GM12872 (cell line): ENCODE results near the gene INTS15.
A peak's percentile ranks its signal among the peaks of the same experiment; 100 is the strongest.

Experiments used
- TF ChIP-seq, protein P1 (sequence below): IDR thresholded peaks from 3 replicates; pipeline ENCODE4 v1.5.1; 2011; ENCODE audit warnings: low read depth, mild to moderate bottlenecking, low read length, moderate library complexity; ENCODE audit not compliant: insufficient read depth

INTS15 gene

DNA sequence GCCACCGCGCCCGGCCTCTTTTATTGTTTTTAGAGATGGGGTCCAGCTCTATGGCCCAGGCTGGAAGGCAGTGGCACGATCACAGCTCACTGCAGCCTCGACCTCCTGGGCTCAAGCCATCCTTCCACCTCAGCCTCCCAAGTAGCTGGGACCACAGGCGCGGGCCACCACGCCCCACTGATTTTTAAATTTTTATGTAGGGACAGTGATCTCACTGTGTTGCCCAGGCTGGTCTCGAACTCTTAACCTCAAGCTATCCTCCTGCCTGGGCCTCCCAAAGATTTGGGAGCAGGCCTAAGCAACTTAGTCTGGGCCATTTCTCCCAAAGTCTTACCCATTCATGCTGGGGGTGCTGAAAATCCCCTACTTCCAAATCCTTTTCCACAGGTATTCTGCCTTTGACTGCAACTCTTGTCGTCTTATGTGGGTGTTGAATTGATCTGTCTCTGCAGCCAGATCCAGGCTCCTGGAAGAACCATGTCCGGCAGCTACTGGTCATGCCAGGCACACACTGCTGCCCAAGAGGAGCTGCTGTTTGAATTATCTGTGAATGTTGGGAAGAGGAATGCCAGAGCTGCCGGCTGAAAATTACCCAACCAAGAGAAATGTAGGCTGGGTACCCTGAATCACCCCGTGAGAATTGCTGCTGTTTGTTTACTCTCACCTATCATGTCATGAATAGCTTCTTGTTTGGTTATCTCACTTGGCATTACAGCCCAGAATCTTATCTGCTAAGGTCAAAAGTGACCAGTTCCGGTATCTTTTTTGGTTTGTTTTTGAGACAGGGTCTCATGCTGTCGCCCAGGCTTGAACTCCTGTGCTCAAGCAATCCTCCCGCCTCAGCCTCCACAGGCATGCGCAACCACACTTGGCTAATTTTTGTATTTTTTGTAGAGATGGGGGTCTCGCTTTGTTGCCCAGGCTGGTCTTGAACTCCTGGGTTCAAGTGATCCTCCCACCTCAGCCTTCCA lies 11.4 kb upstream of the INTS15 start:
- TF ChIP-seq, protein P1, sequence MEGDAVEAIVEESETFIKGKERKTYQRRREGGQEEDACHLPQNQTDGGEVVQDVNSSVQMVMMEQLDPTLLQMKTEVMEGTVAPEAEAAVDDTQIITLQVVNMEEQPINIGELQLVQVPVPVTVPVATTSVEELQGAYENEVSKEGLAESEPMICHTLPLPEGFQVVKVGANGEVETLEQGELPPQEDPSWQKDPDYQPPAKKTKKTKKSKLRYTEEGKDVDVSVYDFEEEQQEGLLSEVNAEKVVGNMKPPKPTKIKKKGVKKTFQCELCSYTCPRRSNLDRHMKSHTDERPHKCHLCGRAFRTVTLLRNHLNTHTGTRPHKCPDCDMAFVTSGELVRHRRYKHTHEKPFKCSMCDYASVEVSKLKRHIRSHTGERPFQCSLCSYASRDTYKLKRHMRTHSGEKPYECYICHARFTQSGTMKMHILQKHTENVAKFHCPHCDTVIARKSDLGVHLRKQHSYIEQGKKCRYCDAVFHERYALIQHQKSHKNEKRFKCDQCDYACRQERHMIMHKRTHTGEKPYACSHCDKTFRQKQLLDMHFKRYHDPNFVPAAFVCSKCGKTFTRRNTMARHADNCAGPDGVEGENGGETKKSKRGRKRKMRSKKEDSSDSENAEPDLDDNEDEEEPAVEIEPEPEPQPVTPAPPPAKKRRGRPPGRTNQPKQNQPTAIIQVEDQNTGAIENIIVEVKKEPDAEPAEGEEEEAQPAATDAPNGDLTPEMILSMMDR, result no peak

DNA sequence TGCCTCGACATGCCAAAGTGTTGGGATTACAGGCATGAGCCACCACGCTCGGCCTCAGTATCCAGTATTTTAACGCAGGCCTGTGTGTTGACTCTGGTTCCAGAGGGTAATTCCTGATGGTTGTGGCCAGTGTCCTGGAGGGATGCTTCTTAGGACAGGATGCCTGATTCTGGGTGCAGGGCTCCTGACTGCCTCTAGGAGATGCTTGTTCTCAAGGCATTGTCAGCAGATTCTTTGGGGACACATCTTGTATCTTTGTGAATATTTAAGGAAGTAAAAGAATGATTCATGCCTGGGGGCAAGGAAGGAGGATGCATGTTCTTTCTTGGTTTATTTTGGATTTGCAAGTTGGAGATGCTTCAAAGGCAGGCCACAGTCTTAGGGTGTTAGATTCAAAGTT lies 10.4 kb upstream of the INTS15 start:
- TF ChIP-seq, protein P1, result peak; percentile 20; the same call in 1 of the 3 replicates

DNA sequence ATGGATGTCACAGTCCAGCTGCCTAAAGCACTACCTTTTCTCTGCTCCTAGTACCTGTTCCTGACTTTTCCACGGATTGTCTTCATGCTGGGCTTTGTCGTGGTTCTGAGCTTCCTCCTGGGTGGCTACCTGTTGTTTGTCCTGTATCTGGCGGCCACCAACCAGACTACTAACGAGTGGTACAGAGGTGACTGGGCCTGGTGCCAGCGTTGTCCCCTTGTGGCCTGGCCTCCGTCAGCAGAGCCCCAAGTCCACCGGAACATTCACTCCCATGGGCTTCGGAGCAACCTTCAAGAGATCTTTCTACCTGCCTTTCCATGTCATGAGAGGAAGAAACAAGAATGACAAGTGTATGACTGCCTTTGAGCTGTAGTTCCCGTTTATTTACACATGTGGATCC lies 1.3 kb upstream of the INTS15 start:
- TF ChIP-seq, protein P1, result no peak

DNA sequence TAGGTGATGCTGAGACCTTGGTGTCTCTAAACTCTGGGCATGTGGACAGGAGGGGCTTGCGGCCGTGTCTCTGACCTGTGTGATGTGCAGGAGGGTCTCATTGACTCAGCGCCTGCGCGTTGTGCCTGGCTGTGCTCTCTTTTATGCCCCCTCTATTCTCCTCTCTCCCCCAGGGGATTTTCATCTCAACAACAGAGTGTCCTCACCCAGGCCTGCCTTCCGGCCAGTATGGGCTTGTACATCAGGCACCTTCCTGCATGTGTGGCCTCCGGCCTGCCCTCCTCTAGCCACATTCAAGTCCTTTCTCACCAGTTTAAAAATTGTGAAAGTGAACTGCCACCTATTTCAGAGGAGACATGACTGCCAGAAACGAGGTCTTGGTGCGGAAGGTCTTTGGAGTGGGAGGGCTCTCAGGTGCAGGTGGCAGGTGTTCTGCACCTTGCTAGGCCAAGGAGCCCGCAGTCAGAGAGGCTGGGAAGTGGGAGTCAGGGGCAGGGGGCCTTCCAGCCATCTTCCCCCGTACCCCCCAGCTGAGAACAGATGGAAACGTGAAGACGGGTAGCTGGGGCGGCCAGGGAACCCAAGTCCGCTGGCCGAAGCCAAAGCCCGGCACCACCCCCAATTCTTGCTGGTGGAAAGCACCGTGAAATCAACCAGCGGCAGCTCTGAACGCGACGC lies 531 bp upstream of the INTS15 start:
- TF ChIP-seq, protein P1, result no peak

DNA sequence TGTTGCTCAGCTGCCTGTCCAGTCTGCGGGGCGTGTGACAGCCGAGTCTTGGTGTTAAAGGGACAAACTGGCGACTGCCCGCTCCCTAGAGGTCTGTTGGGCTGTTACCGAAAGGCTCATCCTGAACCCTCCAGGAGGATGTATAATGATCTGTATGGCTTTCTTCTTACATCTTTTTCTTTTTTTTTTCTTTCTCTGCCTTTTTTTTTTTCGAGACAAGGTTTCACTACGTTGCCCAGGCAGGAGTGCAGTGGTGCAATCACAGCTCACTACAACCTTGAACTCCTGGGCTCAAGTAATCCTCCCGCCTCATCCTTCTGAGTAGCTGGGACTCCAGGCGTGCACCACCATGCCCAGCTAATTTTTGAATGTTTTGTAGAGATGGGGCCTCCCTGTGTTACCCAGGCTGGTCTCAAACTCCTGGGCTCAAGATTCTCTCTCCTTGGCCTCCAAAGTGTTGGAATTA lies 857 bp downstream of the INTS15 start:
- TF ChIP-seq, protein P1, result no peak

DNA sequence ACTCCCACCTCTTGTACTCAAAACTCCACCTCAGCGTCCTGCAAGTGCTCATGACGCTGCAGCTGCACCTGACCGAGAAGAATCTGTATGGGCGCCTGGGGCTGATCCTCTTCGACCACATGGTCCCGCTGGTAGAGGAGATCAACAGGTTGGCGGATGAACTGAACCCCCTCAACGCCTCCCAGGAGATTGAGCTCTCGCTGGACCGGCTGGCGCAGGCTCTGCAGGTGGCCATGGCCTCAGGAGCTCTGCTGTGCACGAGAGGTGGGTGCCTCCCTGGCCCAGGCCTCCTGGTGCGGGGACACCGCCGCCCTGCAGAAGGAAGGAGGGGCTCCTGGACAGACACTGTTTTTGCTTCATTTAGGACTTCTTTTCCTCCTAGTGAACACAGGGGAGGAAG lies 10.3 kb downstream of the INTS15 start:
- TF ChIP-seq, protein P1, result no peak

DNA sequence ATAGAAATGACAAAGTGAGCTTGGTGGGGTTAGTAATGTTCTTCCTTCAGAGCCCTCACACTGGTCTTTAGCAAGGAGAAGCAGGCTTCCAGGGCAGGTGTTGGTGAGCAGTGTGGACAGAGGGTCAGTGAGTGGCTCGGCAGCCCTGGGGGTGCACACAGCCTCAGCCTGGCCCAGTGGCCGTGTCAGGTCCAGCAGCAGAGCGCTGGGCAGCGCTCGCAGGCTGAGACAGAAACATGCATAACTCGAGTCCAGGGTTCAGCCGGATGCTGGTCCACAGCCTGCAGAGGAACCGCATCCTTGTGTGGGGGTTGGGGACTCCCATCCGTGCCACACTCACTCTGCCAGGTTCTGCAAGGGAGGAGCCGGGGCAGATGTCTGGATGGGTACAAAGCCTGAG lies 14.6 kb downstream of the INTS15 start:
- TF ChIP-seq, protein P1, result no peak
